ENCODE results near the gene GPC5. TPM values are rescaled to one million over a fixed set of nuclear protein-coding genes. Genes with fewer than 3 reads are reported as not detected.

GPC5 gene
- total RNA-seq, 2 experiments from 2014 or later: 2.4 TPM; not detected in 1

DNA sequence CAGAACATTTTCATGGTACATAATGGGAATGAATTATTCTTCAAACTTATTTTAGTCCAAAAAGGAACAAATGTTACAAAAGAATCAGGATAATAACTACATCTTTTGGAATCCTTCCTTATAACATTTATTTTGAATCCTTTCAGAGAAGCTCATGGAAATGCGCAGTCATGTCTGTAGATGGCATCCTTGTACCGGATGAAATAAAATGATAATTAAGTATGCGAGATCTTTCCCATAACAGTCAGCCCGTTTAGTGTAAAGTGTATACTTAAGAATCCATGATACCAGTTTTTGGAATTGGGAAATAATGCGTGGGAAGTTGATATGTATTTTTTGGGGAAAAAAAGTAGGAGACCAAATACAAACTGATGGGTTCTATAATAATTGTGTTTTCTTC lies 418.8 kb downstream of the GPC5 start:
- DNase-seq (ENCODE audit: low spot score): no peak
- no TSS peak for BruUV-seq (replicated peaks)
- intact Hi-C loops (cut with micrococcal nuclease; ENCODE audit: unreplicated experiment): no loop called here
- Histone ChIP-seq H3K4me1 (ENCODE audit: insufficient read depth, low read length, poor library complexity, severe bottlenecking) (no peaks in the 10 kb centered on the region), H3K79me2 (ENCODE audit: insufficient read depth, low read depth, low read length) (no peaks in the 10 kb centered on the region), H3K27ac (ENCODE audit: low read depth, low read length, poor library complexity, severe bottlenecking) (no peak overlapping the region), H3K9me3 (ENCODE audit: low read length) (no peaks in the 10 kb centered on the region), H3K36me3 (ENCODE audit: insufficient read depth, low read length) (no peaks in the 10 kb centered on the region), H4K20me1 (ENCODE audit: insufficient read depth, low read length) (no peaks in the 10 kb centered on the region), H3K4me3 (ENCODE audit: low read depth, low read length, poor library complexity, severe bottlenecking) (no peak overlapping the region), H3K9me2 (ENCODE audit: insufficient read depth, low read length) (peaks cover 4% of the 10 kb centered on the region; the same call in 1 of the 2 replicates), H3K4me2 (ENCODE audit: low read length) (no peak overlapping the region), H2AFZ (ENCODE audit: low read length) (no peak overlapping the region)
- POLR2A ChIA-PET: interaction anchor here (0.6 to 1.7 kb wide), 9 partner anchors 8 to 1956 kb away, joined by 3 to 6 read pairs (median 4); no protein-coding TSS in a partner anchor
- TF ChIP-seq, protein P1, sequence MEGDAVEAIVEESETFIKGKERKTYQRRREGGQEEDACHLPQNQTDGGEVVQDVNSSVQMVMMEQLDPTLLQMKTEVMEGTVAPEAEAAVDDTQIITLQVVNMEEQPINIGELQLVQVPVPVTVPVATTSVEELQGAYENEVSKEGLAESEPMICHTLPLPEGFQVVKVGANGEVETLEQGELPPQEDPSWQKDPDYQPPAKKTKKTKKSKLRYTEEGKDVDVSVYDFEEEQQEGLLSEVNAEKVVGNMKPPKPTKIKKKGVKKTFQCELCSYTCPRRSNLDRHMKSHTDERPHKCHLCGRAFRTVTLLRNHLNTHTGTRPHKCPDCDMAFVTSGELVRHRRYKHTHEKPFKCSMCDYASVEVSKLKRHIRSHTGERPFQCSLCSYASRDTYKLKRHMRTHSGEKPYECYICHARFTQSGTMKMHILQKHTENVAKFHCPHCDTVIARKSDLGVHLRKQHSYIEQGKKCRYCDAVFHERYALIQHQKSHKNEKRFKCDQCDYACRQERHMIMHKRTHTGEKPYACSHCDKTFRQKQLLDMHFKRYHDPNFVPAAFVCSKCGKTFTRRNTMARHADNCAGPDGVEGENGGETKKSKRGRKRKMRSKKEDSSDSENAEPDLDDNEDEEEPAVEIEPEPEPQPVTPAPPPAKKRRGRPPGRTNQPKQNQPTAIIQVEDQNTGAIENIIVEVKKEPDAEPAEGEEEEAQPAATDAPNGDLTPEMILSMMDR (conservative IDR thresholded peaks at IDR 0.05; ENCODE audit: low read length): no peak
- TF ChIP-seq EZH2phosphoT487 (IDR thresholded peaks at IDR 0.05; ENCODE audit: borderline replicate concordance, low read depth, low read length): no peak
- CTCF ChIA-PET (ENCODE audit: unreplicated experiment): no interaction called here

GRCh38 chr13:91824416-91824815 lies 426.0 kb downstream of the GPC5 start:
- Histone ChIP-seq H3K27ac (ENCODE audit: low read depth, low read length, poor library complexity, severe bottlenecking) (no peak overlapping the region), H2AFZ (ENCODE audit: low read length) (no peak overlapping the region), H3K9me2 (ENCODE audit: insufficient read depth, low read length) (peaks cover 4% of the 10 kb centered on the region), H3K36me3 (ENCODE audit: insufficient read depth, low read length) (no peaks in the 10 kb centered on the region), H3K4me3 (ENCODE audit: low read depth, low read length, poor library complexity, severe bottlenecking) (no peak overlapping the region), H3K9me3 (ENCODE audit: low read length) (no peaks in the 10 kb centered on the region), H3K4me2 (ENCODE audit: low read length) (no peak overlapping the region), H4K20me1 (ENCODE audit: insufficient read depth, low read length) (no peaks in the 10 kb centered on the region), H3K4me1 (ENCODE audit: insufficient read depth, low read length, poor library complexity, severe bottlenecking) (no peaks in the 10 kb centered on the region), H3K79me2 (ENCODE audit: insufficient read depth, low read depth, low read length) (no peaks in the 10 kb centered on the region)
- intact Hi-C loops (cut with micrococcal nuclease; ENCODE audit: unreplicated experiment): no loop called here
- no peak for DNase-seq (ENCODE audit: low spot score)
- no peak for TF ChIP-seq EZH2phosphoT487 (IDR thresholded peaks at IDR 0.05; ENCODE audit: borderline replicate concordance, low read depth, low read length)
- TF ChIP-seq, protein P1 (conservative IDR thresholded peaks at IDR 0.05; ENCODE audit: low read length): no peak
- POLR2A ChIA-PET: interaction anchor here (0.7 kb wide), 1 partner anchor 19 kb away, joined by 3 read pairs; no protein-coding TSS in a partner anchor
- no TSS peak for BruUV-seq (replicated peaks)
- CTCF ChIA-PET (ENCODE audit: unreplicated experiment): no interaction called here

GRCh38 chr13:91825516-91825915 lies 427.1 kb downstream of the GPC5 start:
- BruUV-seq (replicated peaks): no TSS peak
- POLR2A ChIA-PET: interaction anchor here (0.7 to 1.1 kb wide), 3 partner anchors 9 to 207 kb away, joined by 3 to 4 read pairs (median 4); no protein-coding TSS in a partner anchor
- DNase-seq (ENCODE audit: low spot score): no peak
- Histone ChIP-seq H3K4me2 (ENCODE audit: low read length) (no peak overlapping the region), H3K4me1 (ENCODE audit: insufficient read depth, low read length, poor library complexity, severe bottlenecking) (no peaks in the 10 kb centered on the region), H3K27ac (ENCODE audit: low read depth, low read length, poor library complexity, severe bottlenecking) (no peak overlapping the region), H4K20me1 (ENCODE audit: insufficient read depth, low read length) (no peaks in the 10 kb centered on the region), H3K4me3 (ENCODE audit: low read depth, low read length, poor library complexity, severe bottlenecking) (no peak overlapping the region), H3K79me2 (ENCODE audit: insufficient read depth, low read depth, low read length) (no peaks in the 10 kb centered on the region), H2AFZ (ENCODE audit: low read length) (no peak overlapping the region), H3K9me2 (ENCODE audit: insufficient read depth, low read length) (peaks cover 4% of the 10 kb centered on the region), H3K9me3 (ENCODE audit: low read length) (no peaks in the 10 kb centered on the region), H3K36me3 (ENCODE audit: insufficient read depth, low read length) (no peaks in the 10 kb centered on the region)
- CTCF ChIA-PET (ENCODE audit: unreplicated experiment): no interaction called here
- TF ChIP-seq, protein P1 (conservative IDR thresholded peaks at IDR 0.05; ENCODE audit: low read length): no peak
- TF ChIP-seq EZH2phosphoT487 (IDR thresholded peaks at IDR 0.05; ENCODE audit: borderline replicate concordance, low read depth, low read length): no peak
- intact Hi-C loops (cut with micrococcal nuclease; ENCODE audit: unreplicated experiment): no loop called here

Measured in OCI-LY7 (cell line).